NT2/D1 (cell line): Measurements from ENCODE around the gene SELENOM.

Experiments used
- YY1 ChIP-seq: IDR thresholded peaks from 2 replicates; pipeline ENCODE4 v1.6.1; 2011; ENCODE audit not compliant: insufficient read length, insufficient read depth
- ZNF274 ChIP-seq: IDR thresholded peaks from 2 replicates; pipeline ENCODE4 v1.6.1; 2011; ENCODE audit warnings: mild to moderate bottlenecking, low read depth, low read length

DNA sequence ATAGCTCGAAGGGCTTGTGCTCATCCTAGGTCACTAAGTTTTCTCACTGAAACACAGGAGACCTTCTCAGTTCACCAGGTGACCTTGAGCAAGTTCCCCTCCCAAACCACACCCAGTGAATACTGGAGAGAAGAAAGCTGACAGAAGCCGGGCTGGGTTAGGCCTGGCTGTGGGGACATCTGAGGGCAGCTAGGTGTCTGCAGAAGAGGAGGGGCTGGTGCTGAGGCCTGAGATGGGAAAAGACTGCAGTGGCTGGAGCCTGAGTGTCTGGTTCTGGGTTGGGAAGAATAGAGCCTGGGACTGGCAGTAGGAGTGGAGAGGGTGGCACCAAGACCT is 14.8 kb upstream of the SELENOM start:
- TF ChIP-seq YY1 (no peak), ZNF274 (no peak)
